ENCODE data around the gene CCND1. TPM values are rescaled to one million over a fixed set of nuclear protein-coding genes. Genes with fewer than 3 reads are reported as not detected.
A peak's percentile ranks its signal among the peaks of the same experiment; 100 is the strongest.

CCND1 gene
- total and polyA plus RNA-seq, 9 of the 15 experiments (the other 6 are each of a cell fraction or from before 2014, with no cell fraction given) = 0.04 to 23.3 (median 3.8) TPM

- peak; percentile 40; the same call in 1 of the 2 replicates for TF ChIP-seq SPI1 (IDR thresholded peaks at IDR 0.05; ENCODE audit: borderline replicate concordance, low read depth, low read length)
- TF ChIP-seq TAF7 (tag; IDR thresholded peaks at IDR 0.05) = no peak
These were observed 21.2 kb downstream of the CCND1 start (continued) for GRCh38 chr11:69662021-69662698.

GRCh38 chr11:69662806-69663205 lies 21.9 kb downstream of the CCND1 start:
- H3K9me1 ChIP-seq (ENCODE audit: control insufficient read depth, insufficient read depth, low read length) = peaks cover 3% of the 10 kb centered on the region
- BruUV-seq (replicated peaks) = no TSS peak
- H3K4me2 ChIP-seq (ENCODE audit: insufficient read depth, low read length) = no peak overlapping the region
- H3K27ac ChIP-seq (ENCODE audit: extremely low read depth, low read depth, low read length) = no peak overlapping the region
- ChIA-PET POLR2A (interaction anchor here (1.4 kb wide), 1 partner anchor 12 kb away, joined by 5 read pairs; the partner anchor contains the start of gene LTO1), CTCF (ENCODE audit: low intra/inter-chr PET ratio) (no interaction called here)
- peak overlapping the region in 1 of 2 experiments; percentile 17; a peak in 1 of 4 replicates for H3K9ac ChIP-seq (ENCODE audit: insufficient read depth in 1 of 2, low read depth in 2 of 2, low read length in 2 of 2)
- H4K20me1 ChIP-seq (replicated peaks; ENCODE audit: control insufficient read depth, insufficient read depth, low read length) = no peaks in the 10 kb centered on the region; the same call in 1 of the 2 replicates
- WGBS (ENCODE audit: insufficient coverage, low coverage, missing lambda C conversion rate) = 69% methylated on average over 9 of the region's 13 CpGs
- in situ Hi-C loops (cut with MboI) (loop anchor here (25.0 kb wide), 2 partner anchors 826 to 1026 kb away; partner anchors contain the start of gene CPT1A), intact Hi-C loops (cut with micrococcal nuclease) (no loop called here)
- peaks cover 32% of the 10 kb centered on the region; the same call in 2 of the 3 replicates for H3K36me3 ChIP-seq (ENCODE audit: control insufficient read depth, insufficient read depth, low read length)
- H3K4me1 ChIP-seq (replicated peaks in 1 of 2; ENCODE audit: control insufficient read depth in 2 of 2, insufficient read depth in 2 of 2, low read length in 2 of 2) = peaks cover 0 to 4% of the 10 kb centered on the region in 2 experiments; a peak in 2 of 5 replicates
- DNase-seq (ENCODE audit: extremely low read depth in 1 of 4, low spot score in 3 of 4) (no peak), FAIRE-seq (no peak), ATAC-seq (no peak)
- H3K79me2 ChIP-seq (ENCODE audit: control insufficient read depth, insufficient read depth, low read length) = no peaks in the 10 kb centered on the region
- TF ChIP-seq RCOR1 (IDR thresholded peaks at IDR 0.05; ENCODE audit: borderline replicate concordance in 1 of 2, low read depth in 2 of 2, low read length in 2 of 2) = no peak
- TF ChIP-seq TBP (optimal IDR thresholded peaks at IDR 0.05; ENCODE audit: low read depth, low read length) = no peak
- TF ChIP-seq SPI1 (IDR thresholded peaks at IDR 0.05; ENCODE audit: borderline replicate concordance, low read depth, low read length) = no peak
- TF ChIP-seq KDM2B (CRISPR knock-in tag; IDR thresholded peaks at IDR 0.05) = no peak
- no peak for TF ChIP-seq TAF9B (IDR thresholded peaks at IDR 0.05; ENCODE audit: partially characterized antibody)
- TF ChIP-seq CBX3 (IDR thresholded peaks at IDR 0.05; ENCODE audit: borderline replicate concordance in 1 of 2, low read length in 2 of 2) = no peak
- no peak for TF ChIP-seq ZBTB11 (CRISPR knock-in tag; IDR thresholded peaks at IDR 0.05)
- no peak for TF ChIP-seq HDAC8 (tag; IDR thresholded peaks at IDR 0.05)
- no peak for TF ChIP-seq PHB2 (IDR thresholded peaks at IDR 0.05; ENCODE audit: low read depth)
- no peak for TF ChIP-seq SRSF1 (IDR thresholded peaks at IDR 0.05; ENCODE audit: low read depth, low read length)
- TF ChIP-seq SFPQ (IDR thresholded peaks at IDR 0.05; ENCODE audit: low read depth, low read length) = no peak
- no peaks in the 10 kb centered on the region for H3K9me3 ChIP-seq (replicated peaks; ENCODE audit: control insufficient read depth, insufficient read depth, low read depth, low read length)
- H3K27me3 ChIP-seq (ENCODE audit: control insufficient read depth in 2 of 2, insufficient read depth in 2 of 2, low read length in 2 of 2) = no peaks in the 10 kb centered on the region
- H3K4me3 ChIP-seq = no peak overlapping the region
- no peak overlapping the region for H2AFZ ChIP-seq (ENCODE audit: low read depth, low read length)
